HG03521 (cell line): ENCODE data around the gene SEMA3C.

Experiments used
- ATAC-seq: cut with Tn5 transposase; IDR thresholded peaks from one replicate; pipeline ENCODE4 v1.9.1; 2021; ENCODE audit warnings: mild to moderate bottlenecking, moderate library complexity; ENCODE audit not compliant: unreplicated experiment

Gene SEMA3C

GRCh38 chr7:80890426-80891258, 28.2 kb downstream of the SEMA3C start:
- ATAC-seq, result no peak

GRCh38 chr7:80889525-80889924, 29.3 kb downstream of the SEMA3C start:
- ATAC-seq, result no peak

GRCh38 chr7:80885757-80886156, 33.1 kb downstream of the SEMA3C start:
- ATAC-seq, result no peak

GRCh38 chr7:80884511-80885195, 34.2 kb downstream of the SEMA3C start:
- ATAC-seq, result no peak

GRCh38 chr7:80883154-80884025, 35.5 kb downstream of the SEMA3C start:
- ATAC-seq, result no peak

GRCh38 chr7:80882213-80882801, 36.5 kb downstream of the SEMA3C start:
- no peak for ATAC-seq

GRCh38 chr7:80881351-80881900, 37.4 kb downstream of the SEMA3C start:
- no peak for ATAC-seq

- ATAC-seq, result no peak
Observed at GRCh38 chr7:80879849-80880248, 39.0 kb downstream of the SEMA3C start.

GRCh38 chr7:80876894-80877414, 41.9 kb downstream of the SEMA3C start:
- no peak for ATAC-seq

GRCh38 chr7:80875537-80876120, 43.2 kb downstream of the SEMA3C start:
- no peak for ATAC-seq

- ATAC-seq, result no peak
Observed at GRCh38 chr7:80873140-80873539, 45.7 kb downstream of the SEMA3C start.

GRCh38 chr7:80871228-80871627, 47.6 kb downstream of the SEMA3C start:
- ATAC-seq, result no peak

GRCh38 chr7:80870813-80871212, 48.0 kb downstream of the SEMA3C start:
- ATAC-seq, result no peak

- no peak for ATAC-seq
Observed at GRCh38 chr7:80869821-80870751, 48.8 kb downstream of the SEMA3C start.

- no peak for ATAC-seq
Observed at GRCh38 chr7:80869106-80869784, 49.6 kb downstream of the SEMA3C start.

GRCh38 chr7:80868566-80868965, 50.3 kb downstream of the SEMA3C start:
- no peak for ATAC-seq

GRCh38 chr7:80860554-80860953, 58.3 kb downstream of the SEMA3C start:
- no peak for ATAC-seq

- no peak for ATAC-seq
Observed at GRCh38 chr7:80859272-80859970, 59.4 kb downstream of the SEMA3C start.
